HS-5 (cell line): ENCODE data around the gene CST11.
A peak's percentile ranks its signal among the peaks of the same experiment; 100 is the strongest.

Source experiments
- DNase-seq: peaks from one replicate; pipeline ENCODE4 v3.0.0-alpha.2; 2012; ENCODE audit warnings: low read depth

The CST11 gene

GRCh38 chr20:23453549-23454543, 1.2 kb upstream of the CST11 start:
- DNase-seq = no peak

GRCh38 chr20:23451956-23452487, 654 bp downstream of the CST11 start:
- no peak for DNase-seq

GRCh38 chr20:23450877-23451276, 1.8 kb downstream of the CST11 start:
- DNase-seq = no peak

GRCh38 chr20:23449421-23449820, 3.3 kb downstream of the CST11 start:
- DNase-seq = no peak

- DNase-seq = no peak
Observed at GRCh38 chr20:23448167-23448566, 4.5 kb downstream of the CST11 start.

- DNase-seq = no peak
Observed at GRCh38 chr20:23446505-23446904, 6.2 kb downstream of the CST11 start.

DNA sequence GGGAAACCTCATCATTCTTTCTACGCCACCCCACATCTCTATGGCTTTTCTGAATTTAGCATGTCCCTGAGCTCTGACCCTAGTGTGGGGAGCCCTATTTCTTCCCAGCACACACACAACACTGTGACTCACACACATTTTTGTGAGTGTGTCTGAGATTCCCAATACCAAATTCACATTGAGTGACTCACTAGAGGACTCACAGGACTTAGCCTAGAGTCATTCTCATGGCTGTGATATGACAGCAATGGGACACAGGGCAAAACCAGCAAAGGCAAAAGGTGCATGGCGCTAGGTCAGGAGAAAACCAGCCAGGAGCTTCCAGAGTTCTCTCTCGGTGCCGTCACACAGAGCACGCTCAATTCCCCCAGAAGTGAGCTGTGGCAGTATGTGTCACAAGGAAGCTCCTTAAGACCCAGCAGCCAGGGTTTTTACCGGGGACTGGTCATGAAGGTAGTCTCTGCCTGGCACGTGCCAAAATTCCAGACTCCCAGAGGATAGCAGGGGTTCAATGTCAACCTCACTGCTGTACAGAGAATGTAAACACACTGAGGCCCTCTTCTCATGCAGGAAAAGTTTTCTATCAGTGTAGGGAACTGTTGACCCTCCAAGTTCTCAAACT, 7.0 kb downstream of the CST11 start:
- DNase-seq = peak; percentile 61

DNA sequence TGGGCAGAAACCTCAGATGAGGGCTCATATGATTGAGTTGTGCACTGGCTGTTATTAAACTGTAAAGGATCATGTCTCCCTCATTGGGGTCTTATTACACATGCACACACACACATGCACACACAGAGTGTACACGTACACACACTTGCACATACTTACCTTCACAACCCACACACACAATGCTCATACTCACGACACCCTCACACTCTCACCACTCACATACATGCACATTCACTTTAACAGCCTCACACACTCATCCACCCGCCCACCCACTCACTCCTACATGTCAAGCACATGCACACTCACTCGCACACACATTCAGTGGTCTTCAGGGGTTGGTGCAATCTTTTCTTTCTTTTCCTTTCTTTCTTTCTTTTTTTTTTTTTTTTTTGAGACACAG, 7.8 kb downstream of the CST11 start:
- no peak for DNase-seq

DNA sequence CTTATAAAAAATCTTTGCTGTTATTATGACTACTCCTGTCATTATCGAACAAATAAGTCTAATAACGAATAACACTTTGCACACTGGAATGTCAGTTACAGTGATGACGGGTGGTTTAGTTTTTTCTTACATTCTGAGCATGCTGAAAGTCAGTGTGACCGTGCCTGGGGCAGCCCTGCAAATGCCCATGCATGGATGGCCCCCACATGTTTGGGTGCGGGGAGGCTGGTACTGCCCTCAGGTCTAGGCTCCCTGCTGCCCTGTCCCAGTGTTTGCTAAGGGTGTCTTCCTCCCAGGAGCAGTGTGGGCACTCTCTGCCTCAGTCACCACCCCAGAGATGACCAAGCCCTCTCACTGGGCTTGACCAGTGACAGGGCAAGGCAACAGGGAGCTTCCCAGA, 10.2 kb downstream of the CST11 start:
- DNase-seq = no peak

- no peak for DNase-seq
Observed at GRCh38 chr20:23441850-23442313, 10.8 kb downstream of the CST11 start.

DNA sequence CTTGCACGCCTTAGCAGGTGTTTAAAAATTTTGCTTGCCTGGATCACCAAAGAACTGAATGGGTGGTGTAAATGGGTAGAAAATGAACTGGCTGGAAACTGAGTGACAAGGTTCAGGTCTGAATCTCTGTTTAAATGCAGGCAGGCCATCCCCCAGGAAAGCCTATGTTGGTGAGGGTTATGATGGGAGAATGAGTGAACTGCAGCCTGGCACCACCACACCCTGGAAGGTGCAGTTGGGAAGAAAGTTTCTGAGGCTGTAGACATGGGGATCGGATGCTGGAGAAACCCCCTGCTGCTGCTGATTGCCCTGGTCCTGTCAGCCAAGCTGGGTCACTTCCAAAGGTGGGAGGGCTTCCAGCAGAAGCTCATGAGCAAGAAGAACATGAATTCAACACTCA, 12.7 kb downstream of the CST11 start:
- DNase-seq = no peak

- DNase-seq = no peak
Observed at GRCh38 chr20:23438661-23439060, 14.0 kb downstream of the CST11 start.

DNA sequence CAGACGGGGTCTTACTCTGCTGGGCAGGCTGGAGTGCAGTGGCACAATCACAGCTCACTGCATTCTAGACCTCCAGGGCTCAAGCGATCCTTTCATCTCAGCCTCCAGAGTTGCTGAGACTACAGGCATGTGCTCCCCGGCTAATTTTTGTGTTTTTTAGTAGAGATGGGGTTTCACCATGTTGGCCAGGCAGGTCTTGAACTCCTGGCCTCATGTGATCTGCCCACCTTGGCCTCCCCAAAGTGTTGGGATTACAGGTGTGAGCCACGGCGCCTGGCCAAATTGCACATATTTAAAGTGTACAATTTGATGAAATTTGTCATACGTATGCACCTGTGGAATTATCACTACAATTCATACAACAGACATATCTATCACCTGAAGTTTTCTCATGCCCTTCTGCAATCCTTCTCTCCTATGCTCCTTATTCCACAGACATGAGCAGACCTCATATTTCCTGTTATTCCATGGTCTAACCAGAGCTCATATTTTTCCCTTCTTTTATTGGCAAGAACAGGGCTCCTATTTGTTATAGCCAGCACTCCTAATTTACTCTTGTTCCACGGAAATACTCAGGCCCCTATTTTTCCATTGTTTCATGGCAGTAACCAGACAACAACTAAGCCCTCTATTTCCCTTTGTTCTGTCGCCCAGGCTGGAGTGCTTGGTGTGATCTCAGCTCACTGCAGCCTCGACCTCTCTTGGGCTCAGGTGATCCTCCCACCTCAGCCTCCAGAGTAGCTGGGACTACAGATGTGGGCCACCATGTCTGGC, 15.4 kb downstream of the CST11 start:
- DNase-seq = no peak

GRCh38 chr20:23436681-23437080, 16.0 kb downstream of the CST11 start:
- DNase-seq = no peak

DNA sequence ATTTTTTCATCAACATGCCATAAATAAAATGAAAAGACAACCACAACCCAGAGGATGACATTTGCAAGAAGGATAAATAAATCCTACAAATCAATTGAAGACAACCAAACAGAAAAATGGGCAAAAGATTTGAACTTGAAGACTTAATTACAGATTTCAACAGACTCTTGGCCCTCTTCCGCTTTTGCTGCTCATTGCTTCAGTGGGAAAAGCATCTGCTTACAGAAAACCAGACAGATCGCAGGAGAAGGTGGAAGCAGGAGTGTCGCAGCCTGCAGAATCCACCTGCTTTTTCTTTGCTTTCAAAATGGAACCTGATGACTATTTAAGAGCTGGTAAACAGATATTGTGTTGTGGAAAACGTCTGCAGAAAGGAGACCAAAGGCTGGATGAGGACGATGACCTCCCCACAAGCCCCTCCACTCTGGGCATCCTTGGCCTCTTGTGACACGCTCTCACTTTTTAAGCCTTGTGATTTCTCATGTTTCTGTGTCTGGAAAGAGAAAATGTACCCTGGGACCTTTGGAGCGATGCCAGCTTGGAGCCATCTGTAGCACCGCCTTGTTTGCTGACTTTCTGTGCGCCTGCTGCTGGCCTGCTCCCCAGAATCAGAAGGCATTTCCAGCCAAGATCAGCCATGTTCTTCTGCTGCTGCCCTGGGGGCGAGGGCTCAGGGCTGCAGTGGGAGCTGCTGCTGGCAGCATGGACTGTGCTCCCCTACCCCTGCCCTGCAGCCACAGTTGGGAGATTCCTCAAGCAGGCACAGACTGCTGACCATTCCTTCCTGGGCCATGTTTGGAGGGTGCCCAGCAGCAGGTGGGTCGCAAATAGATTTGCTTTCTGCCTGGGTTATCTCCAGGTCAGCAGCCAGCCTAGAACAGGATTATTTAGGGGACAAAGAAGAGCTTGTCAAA, 16.8 kb downstream of the CST11 start:
- no peak for DNase-seq

DNA sequence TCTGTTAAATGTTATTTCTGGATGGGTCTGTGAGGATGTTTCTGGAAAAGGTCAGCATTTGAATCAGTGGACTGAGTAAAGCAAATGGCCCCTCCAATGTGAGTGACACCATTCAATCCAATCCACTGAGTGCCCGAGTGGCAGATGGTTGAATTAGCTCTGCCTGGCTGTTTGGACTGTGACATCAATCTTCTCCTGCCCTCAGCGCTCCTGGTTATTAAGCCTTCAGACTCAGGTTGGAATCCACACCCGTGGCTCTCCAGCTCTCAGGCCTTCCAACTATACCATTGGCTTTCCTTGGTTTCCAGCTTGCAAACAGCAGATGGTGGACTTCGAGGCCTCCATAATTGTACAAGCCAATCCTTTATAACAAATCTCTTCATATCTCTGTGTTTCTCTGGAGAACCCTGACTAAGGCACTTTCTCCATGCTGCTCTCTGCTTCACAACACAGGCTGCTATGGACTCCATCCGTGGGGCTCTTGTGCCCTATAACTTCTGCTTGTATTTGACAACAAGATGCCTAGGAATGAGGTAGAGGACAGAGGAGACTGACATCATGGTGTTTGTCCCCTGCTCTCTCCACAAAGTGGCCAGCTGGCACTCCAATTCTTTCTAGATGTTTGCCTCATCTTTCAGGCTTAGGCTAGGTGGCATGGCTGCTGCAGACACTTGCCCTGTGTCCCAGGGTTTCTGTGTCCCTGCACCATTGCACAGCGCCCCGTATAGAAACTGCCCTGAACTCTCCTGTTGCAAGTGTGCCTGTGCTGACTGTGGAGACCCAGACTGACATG, 18.0 kb downstream of the CST11 start:
- DNase-seq = no peak

GRCh38 chr20:23433628-23434027, 19.0 kb downstream of the CST11 start:
- DNase-seq = no peak

DNA sequence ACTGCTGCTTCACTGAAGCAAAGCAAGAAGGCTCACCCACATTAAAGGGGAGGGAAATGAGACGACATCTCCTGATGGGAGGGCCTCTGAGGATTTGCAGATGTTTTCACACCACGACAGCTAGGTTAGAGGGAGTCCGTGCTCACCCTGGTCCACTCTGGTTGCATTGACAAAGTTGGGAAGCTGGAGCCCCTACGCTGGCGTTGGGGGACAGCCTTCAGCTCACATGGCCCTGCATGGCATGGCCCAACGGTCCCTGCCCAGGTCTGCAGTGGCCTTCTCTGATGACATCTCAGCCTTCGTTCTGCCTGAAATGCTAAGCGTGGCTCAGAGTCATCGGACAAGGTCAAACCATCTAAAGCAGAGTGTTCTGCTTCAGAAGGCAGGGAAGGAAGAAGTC, 27.5 kb downstream of the CST11 start:
- no peak for DNase-seq

DNA sequence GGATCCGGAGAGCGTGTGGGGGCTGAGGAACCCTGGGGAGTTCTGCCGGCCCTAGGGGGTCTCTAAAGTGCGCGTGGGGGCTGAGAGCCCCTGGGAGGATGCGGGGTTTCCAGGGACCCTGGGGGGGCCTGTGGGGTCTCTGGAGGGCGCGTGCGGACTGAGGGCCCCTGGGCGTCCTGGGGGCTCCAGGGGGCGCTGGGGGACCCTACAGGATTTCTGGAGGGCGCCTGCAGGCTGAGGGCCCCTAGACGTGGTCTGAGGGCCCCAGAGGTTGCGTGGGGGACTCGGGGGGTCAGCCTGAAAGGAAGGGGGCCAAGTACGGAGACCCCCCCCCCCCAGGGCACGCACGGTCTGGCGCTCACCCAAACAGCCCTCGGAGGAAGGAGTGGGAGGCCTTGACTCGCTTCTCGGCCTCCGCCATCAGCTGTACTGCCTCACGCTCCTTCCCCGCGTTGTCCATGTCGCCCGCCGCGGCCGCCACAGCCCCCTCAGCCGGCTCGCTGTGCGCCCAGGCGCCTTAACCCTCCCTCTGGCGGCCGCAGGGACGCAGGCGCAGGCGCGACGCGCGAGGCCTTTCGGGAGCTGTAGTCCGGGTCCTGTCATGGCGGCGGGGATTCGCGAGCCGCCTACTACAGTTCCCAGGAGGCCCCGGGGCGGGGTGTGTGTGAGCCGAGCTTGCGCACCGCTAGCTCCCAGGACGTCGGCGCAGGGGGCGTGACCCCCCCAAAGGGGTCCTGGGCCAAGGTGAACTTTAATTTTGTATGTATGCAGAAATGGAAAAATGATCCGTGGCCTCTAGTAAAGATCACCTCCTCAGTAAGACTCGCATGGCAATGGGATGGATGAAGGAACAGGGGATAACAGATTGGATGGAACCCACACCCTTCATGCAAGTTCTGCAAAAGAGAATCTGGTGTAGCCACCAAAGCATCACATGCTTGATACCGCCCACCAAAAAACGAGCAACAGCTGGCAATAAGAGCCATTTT, 31.4 kb downstream of the CST11 start, which contains the start of gene NAPB:
TSS of gene NAPB (minus strand) at position 546 of the 989 bp plus-strand sequence. CDS start at position 460, 86 bp downstream.
- DNase-seq = peak; percentile 51
